Ammon's horn (tissue), 1 donor: ENCODE data around the gene ZNF668.

Source experiments
- DNase-seq: peaks from one replicate; pipeline ENCODE4 v3.0.0-alpha.2; 2016; ENCODE audit warnings: low spot score

Gene ZNF668

GRCh38 chr16:31081428-31082351 is 7.7 kb upstream of the ZNF668 start:
- peak; percentile 47 for DNase-seq

DNA sequence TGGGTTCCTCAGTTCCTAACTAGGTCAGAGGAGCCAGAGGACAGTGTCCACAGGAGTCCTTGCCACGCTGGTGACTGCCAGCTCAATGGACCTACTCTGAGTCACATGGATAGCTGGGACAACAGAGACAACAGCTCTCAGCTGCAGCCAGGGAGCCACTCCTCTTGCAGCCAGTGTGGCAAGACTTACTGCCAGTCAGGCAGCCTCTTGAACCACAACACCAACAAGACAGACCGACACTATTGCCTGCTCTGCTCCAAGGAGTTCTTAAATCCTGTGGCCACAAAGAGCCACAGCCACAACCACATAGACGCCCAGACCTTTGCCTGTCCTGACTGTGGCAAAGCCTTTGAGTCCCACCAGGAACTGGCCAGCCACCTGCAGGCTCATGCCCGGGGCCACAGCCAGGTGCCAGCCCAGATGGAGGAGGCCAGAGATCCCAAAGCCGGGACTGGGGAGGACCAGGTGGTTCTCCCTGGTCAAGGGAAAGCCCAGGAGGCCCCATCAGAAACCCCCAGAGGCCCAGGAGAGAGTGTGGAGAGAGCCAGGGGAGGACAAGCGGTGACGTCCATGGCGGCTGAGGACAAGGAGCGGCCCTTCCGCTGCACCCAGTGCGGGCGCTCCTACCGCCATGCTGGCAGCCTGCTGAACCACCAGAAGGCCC is 6.8 kb upstream of the ZNF668 start:
- no peak for DNase-seq

GRCh38 chr16:31080035-31080629 is 6.1 kb upstream of the ZNF668 start:
- no peak for DNase-seq

DNA sequence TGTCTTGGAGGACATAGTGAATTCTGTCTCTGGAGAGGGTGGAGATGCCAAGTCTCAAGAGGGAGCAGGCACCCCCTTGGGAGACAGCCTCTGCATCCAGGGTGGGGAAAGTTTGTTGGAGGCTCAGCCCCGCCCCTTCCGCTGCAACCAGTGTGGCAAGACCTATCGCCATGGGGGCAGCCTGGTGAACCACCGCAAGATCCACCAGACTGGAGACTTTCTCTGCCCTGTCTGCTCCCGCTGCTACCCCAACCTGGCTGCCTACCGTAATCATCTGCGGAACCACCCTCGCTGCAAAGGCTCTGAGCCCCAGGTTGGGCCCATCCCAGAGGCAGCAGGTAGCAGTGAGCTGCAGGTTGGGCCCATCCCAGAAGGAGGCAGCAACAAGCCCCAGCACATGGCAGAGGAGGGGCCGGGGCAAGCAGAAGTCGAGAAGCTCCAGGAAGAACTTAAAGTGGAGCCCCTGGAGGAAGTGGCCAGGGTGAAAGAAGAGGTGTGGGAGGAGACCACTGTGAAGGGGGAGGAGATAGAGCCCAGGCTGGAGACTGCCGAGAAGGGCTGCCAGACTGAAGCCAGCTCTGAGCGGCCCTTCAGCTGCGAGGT is 5.4 kb upstream of the ZNF668 start:
- no peak for DNase-seq

- DNase-seq: no peak
Observed at GRCh38 chr16:31078597-31079341, 4.7 kb upstream of the ZNF668 start.

- no peak for DNase-seq
Observed at GRCh38 chr16:31077592-31078396, 3.8 kb upstream of the ZNF668 start.

- DNase-seq: no peak
Observed at GRCh38 chr16:31077024-31077423, 3.0 kb upstream of the ZNF668 start.

DNA sequence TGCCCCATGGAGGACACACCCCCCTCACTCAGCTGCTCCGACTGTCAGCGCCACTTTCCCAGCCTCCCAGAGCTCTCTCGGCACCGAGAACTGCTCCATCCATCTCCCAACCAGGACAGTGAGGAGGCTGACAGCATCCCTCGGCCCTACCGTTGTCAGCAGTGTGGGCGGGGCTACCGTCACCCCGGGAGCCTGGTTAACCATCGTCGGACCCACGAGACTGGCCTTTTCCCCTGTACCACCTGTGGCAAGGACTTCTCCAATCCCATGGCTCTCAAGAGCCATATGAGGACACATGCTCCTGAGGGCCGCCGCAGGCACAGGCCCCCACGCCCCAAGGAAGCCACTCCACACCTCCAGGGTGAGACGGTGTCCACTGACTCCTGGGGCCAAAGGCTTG is 2.3 kb upstream of the ZNF668 start:
- DNase-seq: no peak

GRCh38 chr16:31074814-31075183 is 759 bp upstream of the ZNF668 start:
- no peak for DNase-seq

GRCh38 chr16:31073142-31073969 is 684 bp downstream of the ZNF668 start:
- DNase-seq: peak; percentile 93

GRCh38 chr16:31072540-31073141 is 1.4 kb downstream of the ZNF668 start:
- peak; percentile 39 for DNase-seq

- no peak for DNase-seq
Observed at GRCh38 chr16:31071861-31072260, 2.2 kb downstream of the ZNF668 start.

DNA sequence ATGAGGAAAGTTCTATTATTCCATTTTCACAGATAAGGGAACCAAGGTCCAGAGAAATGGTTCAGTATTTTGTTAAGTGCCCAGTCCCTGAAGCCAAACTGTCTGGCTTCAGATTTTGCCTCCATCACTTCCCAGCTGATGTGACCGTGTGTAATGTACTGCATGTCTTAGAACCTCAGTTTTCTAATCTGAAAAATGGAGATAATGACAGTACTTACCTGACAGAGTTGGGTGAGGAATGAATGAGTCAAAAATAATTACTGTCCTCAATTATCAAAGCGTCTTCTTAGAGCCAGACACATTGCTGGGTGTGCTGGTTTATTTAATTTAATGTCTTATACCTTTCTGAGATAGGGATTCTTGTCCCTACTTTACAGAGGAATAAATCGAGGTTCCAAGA is 6.7 kb downstream of the ZNF668 start:
- DNase-seq: no peak

DNA sequence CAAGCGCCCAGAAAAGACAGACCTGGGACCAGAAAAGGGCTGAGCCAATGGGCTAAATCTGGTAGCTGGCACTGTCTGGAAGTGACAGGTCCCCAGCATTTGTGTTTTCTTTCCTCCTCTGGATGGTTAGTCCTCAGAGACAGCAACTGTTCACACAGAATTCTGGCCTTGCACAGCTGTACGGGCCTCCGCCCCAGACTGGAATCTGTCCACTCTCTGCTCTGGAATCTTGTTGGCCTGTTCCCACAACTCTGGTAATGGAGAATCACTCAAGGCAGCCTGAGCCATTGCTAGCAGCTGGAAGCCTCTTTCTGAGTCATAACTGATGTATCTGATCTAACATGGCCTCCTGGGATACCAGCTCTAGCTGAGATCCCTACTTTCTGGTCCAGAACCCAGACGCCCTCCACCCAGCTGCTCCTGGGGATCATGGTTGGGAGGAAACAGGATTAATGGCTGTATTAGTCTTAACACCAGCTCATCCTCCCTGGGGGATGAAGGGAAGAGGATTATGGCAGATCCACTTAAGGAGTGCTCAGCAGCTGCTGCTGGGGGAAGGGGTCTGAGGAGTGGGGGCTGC is 9.1 kb downstream of the ZNF668 start:
- DNase-seq: no peak

DNA sequence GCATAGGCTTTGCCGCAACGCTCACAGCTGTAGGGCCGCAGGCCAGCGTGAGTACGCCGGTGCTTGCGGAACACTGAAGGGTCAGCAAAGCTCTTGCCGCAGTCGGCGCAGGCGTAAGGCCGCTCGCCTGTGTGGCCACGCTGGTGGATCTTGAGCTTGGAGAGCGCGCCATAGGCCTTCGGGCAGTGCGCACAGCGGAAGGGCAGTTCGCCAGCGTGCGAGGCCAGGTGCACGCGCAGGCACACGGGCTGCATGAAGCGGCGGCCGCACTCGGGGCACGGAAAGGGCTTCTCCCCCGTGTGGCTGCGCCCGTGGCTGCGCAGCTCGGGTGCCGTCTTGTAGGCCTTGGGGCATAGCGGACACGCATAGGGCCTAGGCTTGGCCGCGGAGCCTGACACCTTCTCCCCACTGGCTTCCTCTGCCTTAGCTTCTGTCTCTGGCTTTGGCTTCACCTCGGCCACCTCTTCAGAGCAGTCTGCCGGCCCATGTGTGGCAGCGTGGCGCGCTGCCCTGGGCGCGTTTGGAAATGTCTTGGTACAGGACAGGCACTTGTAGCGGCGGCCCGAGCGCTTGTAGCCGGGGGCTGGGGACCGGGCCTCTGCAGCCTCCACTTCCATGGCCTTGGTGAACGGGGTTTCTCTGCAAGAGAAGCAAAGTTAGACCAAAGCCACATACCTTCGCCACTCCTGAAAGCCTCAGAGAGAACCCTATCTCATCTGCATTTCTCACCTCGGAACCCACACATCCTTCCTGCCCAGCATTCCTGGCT is 10.0 kb downstream of the ZNF668 start:
- no peak for DNase-seq

- DNase-seq: no peak
Observed at GRCh38 chr16:31063495-31063842, 10.6 kb downstream of the ZNF668 start.

GRCh38 chr16:31061813-31062440 is 12.1 kb downstream of the ZNF668 start:
- no peak for DNase-seq

GRCh38 chr16:31061126-31061812 is 12.8 kb downstream of the ZNF668 start:
- no peak for DNase-seq
